Choroid plexus epithelial cell (primary cell): Measurements from ENCODE around the gene RNASE7.
A peak's percentile ranks its signal among the peaks of the same experiment; 100 is the strongest.

Source experiments
- DNase-seq: peaks from one replicate; pipeline ENCODE4 v3.0.0-alpha.2; 2010; ENCODE audit warnings: low read depth
- H3K4me3 ChIP-seq: 2 replicates; pipeline ENCODE4 v1.5.1; 2011; ENCODE audit warnings: low read depth, mild to moderate bottlenecking, control low read depth, low read length, moderate library complexity
- TF ChIP-seq, protein P1 (sequence below): conservative IDR thresholded peaks from 2 replicates; pipeline ENCODE4 v1.5.1; 2011; ENCODE audit warnings: low read depth, mild to moderate bottlenecking, control low read depth, inconsistent platforms, low read length, moderate library complexity

Gene RNASE7

DNA sequence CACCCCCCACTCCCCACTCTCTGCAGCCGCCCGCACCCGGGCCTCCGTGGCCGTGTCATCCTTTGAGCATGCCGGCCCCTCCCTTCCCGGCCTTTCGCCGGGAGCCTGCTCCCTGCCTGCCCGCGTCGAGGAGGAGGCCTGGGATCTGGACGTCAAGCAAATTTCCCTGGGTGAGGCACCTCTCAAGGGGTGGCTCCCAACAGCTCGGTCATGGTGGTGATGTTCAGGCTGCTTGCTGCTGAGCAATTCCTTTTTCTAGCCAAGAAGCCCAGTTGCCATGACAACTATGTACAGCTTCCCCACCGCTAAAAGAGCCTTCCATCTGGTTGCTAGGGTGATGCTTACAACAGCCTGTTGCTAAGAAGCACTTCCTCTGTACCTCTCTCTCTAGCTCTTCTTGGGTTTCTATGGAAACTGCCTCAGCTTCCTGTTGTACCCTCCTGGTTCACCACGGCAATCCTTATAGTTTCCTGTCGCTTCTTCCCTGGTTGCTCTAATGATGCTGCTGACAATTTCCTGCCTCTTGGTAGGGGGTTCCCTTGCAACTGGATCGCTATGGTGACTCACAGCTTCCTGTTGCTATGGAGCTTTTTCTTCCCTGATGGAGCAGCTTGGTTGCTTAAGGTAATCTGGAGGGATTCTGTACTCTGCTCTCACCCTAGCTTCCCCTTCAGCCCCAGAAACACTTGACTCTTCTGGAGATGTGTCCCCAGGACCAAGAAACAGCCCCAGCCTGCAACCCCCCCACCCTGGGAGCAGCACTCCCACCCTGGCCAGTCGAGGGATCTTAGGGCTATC is 45.3 kb downstream of the RNASE7 start:
- H3K4me3 ChIP-seq = no peak overlapping the region
- TF ChIP-seq, protein P1, sequence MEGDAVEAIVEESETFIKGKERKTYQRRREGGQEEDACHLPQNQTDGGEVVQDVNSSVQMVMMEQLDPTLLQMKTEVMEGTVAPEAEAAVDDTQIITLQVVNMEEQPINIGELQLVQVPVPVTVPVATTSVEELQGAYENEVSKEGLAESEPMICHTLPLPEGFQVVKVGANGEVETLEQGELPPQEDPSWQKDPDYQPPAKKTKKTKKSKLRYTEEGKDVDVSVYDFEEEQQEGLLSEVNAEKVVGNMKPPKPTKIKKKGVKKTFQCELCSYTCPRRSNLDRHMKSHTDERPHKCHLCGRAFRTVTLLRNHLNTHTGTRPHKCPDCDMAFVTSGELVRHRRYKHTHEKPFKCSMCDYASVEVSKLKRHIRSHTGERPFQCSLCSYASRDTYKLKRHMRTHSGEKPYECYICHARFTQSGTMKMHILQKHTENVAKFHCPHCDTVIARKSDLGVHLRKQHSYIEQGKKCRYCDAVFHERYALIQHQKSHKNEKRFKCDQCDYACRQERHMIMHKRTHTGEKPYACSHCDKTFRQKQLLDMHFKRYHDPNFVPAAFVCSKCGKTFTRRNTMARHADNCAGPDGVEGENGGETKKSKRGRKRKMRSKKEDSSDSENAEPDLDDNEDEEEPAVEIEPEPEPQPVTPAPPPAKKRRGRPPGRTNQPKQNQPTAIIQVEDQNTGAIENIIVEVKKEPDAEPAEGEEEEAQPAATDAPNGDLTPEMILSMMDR = no peak
- peak; percentile 98 for DNase-seq

DNA sequence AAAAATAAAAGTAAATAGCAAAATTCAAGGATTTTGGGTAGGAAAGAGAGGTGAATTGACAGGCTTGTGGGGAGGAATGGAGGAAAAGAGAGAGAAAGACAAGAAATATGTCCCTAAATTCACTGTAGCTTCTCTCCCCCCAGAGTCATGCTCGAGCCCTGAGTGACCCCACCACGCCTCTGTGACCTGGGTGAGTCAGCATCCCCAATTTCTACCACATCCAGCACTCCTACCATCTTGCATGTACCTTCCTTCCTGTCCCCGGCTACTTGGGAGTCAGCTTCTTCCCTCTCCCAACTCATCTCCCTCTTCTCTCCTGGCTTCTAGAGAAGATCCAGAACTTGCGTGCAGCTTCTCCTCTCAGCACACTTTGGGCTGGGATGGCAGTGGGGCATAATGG is 46.5 kb downstream of the RNASE7 start:
- TF ChIP-seq, protein P1 = no peak
- H3K4me3 ChIP-seq = no peak overlapping the region
- DNase-seq = no peak

DNA sequence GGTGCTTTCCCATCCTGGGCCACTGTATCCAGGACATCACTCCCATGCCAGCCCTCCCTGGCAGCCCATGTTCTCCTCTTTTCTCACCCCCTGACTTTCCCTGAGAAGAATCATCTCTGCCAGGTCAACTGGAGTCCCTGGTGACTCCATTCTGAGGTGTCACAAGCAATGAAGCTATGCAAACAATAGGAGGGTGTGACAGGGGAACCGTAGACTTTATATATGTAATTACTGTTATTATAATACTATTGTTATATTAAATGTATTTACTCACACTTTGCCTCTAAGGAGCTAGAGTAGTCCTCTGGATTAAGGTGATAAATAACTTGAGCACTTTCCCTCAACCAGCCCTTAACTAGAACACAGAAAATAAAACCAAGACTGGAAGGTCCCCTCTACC is 47.1 kb downstream of the RNASE7 start:
- TF ChIP-seq, protein P1 = no peak
- no peak for DNase-seq
- H3K4me3 ChIP-seq = no peak overlapping the region

DNA sequence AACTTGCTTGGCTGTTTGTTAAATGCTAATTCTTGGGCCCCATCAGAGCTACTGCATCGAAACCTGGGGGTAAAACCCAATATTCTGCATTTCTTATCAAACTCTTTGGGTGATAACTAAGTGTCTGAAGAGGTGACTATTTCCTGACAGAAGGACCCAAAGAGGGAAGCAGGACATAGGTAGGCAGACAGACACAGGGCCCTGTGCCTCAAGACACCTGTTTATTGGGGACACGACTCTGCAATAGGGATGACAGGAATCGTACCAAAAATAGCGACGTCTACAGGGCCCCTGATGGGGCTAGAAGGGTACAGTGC is 47.7 kb downstream of the RNASE7 start:
- TF ChIP-seq, protein P1 = no peak
- no peak for DNase-seq
- no peak overlapping the region for H3K4me3 ChIP-seq

DNA sequence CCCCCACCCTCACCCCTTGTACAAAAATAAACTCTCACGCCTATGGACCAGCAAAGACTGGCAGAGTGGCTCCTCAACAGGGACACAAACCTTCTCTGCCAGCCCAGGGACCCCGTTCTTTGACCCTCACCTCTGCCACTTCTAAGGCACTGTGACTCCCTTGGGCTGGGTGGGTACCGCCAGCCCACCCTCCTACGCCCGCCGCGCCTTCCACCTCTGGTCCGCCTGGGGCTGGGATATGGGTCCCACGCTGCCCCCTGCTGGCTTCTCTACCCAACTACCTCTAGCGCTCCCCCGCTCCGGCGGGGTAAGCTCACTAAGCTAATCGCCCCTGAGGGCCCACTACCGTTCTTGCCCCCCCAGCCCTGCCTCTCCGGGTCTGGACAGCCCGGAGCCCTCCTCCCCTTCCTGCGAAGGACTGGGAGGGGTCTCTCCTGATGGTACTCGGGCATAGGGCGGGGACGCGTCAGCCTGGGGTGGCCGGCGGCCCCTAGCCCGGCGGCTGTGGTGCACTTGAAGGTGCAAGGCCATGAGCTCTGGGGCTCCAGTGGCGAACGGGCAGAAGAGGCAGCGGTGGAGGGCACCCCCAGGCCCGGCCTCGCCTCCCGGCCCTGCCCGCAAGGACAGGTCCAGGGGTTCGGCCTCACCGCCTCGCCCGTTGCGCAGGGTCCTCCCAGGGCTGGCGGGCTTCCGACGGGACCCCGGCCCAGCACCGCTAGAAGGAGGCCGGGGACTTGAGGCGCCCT is 48.2 kb downstream of the RNASE7 start:
- DNase-seq = no peak
- TF ChIP-seq, protein P1 = peak; percentile 61
- no peak overlapping the region for H3K4me3 ChIP-seq

DNA sequence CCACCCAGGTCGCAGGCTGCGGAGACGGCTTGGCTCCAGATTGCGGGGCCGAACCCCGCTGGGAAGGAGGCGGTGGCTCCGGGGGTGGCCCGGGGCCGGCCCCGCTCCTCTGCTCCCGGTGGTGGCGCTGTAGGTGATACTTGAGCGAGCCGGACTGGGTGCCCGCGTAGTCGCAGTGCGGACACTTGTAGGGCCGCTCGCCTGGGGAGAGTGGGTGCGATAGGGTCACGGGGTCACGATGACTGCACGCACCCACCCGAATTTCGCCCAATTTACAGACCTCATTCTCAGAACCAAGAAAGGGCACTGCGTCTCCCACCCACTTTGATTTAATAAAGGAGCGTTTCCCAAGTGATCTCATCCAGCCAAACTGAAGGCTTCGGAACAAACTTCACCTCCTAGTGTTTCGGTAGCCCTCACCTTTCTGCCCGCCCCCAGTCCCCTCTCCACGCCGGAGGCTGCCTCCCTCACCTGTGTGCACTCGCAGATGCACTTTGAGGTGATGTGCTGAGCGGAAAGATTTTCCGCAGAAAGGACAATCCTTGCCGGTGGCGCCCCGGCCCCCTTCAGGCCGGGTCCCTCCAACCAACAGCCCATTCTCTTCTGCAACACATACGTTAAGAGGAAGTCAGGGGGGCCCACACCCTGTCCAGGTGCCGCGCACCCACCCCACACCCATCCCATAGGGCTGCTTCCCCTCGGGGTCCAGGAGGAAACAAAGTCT is 48.9 kb downstream of the RNASE7 start:
- TF ChIP-seq, protein P1 = no peak
- DNase-seq = no peak
- no peak overlapping the region for H3K4me3 ChIP-seq
